ENCODE results near the gene CACNA1A. TPM values are rescaled to one million over a fixed set of nuclear protein-coding genes. Genes with fewer than 3 reads are reported as not detected.

CACNA1A gene
- total RNA-seq, 2 donors from 2014 or later: 6.0 to 8.8 TPM

DNA sequence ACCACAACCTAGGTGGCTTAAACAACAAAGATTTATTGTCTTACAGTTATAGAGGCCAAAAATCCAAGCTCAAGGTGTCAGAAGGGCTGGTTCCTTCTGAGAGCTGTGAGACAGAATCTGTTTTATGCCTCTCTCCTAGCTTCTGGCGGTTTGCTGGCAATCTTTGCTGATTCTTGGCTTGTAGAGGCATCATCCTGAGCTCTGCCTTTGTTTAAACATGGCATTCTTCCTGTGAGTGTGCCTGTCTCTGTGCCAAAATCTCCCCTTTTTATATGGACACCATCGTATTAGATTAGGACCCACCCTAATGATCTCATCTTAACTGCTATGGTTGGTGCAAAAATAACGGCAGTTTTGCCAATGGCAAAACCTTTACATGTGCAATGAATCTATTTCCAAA, 169.1 kb downstream of the CACNA1A start:
- no peak for DNase-seq
- ATAC-seq: no peak

DNA sequence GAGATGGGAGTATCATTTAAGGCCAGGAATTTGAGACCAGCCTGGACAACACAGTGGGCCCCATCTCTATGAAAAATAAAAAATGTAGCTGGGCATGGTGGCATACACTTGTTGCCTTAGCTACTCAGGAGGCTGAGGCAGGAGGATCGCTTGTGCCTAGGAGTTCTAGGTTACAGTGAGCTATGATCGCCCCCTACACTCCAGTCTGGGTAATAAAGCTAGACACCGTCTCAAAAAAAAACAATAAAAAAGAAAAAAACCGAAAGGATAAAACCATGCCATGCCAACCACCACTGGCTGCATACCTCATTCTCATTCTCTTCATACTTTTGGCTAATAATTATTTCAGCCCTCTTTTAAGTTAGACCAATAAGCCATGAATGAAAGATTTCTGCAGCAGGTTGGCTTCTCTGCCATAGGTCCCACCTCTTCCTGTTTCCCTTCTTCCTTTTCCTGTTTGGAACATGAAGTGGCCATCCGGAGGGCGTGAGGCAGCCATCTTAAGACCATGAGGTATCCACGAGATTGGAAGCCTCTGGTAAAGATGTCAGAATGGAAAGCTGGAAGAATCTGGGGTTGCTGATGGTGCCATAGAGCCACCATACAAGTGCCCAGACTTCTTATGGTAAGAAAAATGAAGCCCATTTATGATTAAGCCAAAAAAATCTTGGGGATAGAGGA, 171.3 kb downstream of the CACNA1A start:
- no peak for ATAC-seq
- intact Hi-C loops (cut with DNase I, micrococcal nuclease): no loop called here
- no peak for DNase-seq

More for the DNA sequence above, 169.1 kb downstream of the CACNA1A start:
- intact Hi-C loops (cut with DNase I, micrococcal nuclease): no loop called here

DNA sequence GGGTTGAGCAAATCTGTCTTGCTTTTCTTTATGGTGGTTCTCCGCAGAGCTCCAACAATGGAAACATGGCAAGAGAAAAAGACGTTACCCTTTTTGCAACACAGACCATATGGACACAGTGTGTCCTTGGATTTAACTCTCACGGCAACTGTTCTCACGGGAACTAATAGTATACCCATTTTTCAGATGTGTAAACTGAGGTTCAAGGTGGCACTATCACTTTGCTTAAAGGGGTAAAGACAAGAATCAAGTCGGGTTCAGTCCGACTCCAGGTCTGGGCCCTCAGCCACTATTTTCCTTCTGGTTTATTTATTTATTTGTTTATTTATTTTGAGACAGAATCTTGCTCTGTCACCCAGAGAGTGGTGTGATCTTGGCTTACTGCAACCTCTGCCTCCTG, 176.0 kb downstream of the CACNA1A start:
- intact Hi-C loops (cut with DNase I, micrococcal nuclease): no loop called here
- ATAC-seq: no peak
- DNase-seq: no peak

DNA sequence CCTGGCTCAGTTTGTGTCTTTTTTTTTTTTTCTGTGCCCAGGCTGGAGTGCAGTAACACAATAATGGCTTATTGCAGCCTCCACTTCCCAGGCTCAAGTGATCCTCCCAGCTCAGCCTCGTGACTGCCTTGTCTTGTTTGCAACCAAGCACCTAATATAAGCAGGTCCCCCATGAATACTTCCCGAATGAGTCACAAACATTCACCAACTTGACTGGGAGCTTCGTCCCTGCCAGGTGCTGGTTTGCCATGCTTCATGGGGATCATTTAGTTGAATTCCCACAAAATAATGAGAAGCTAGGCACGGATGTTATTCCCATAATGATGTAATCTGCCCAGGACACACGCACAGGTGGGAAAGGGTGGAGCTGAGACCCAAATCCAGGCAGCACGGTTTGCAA, 176.5 kb downstream of the CACNA1A start:
- ATAC-seq (no peak), DNase-seq (no peak)
- intact Hi-C loops (cut with DNase I, micrococcal nuclease): no loop called here

DNA sequence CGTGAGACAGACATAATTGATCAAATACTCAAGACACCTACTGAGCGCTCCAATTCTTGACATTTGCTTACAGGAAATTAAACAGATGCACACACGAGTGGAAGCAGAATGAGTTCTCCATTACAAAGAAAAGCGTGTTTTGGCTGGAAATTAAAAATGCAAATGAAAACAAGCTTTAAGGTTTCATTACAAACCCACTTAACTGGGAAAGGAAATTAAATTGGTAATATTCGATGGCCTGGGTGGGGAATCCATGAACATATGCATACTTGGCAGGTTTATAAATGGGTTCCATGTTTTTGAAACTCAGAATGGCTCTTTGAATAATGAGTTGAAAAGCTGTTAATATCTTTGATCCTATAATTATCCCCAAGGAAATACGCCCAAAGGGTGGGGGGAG, 178.0 kb downstream of the CACNA1A start:
- no peak for ATAC-seq
- DNase-seq: no peak
- intact Hi-C loops (cut with DNase I, micrococcal nuclease): no loop called here

DNA sequence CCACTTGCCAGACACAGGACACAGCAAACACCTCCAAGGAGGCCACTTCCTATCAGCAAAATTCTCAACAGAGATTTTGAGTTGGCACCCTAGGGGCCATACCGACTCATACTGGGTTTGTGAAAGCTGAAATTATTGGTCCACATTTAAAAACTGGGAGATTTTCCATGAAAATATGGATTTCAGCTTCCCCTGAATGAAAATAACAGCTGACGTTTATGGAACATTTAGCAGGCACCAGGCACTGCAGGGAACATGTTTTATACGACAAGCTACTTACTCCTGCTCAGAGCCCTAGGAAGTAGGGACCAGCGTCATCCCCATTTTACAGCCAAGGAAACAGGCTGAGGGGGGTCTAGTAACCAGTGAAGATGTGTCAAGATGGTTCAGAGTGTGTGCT, 186.8 kb downstream of the CACNA1A start:
- no peak for ATAC-seq
- intact Hi-C loops (cut with DNase I, micrococcal nuclease): no loop called here
- DNase-seq: no peak

DNA sequence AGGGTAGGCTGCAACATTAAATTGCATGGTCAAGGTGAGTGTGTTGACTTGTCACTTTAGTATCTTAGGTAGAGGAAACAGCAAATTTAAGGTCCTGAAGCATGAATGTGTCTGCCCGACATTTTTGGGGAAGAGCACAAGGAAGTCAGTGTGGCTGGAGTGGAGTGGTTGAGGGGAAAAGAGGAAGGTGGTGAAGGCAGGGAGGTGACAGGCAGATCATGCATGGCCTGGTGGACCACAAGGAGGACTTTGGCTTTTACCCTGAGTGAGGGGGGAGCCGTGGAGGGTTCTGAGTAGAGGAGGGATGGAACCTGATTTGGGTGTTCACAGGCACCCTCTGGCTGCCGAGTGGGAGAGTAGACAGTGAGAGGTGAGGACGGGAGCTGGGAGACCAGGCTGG, 188.1 kb downstream of the CACNA1A start:
- intact Hi-C loops (cut with DNase I, micrococcal nuclease): no loop called here
- DNase-seq: no peak
- no peak for ATAC-seq

DNA sequence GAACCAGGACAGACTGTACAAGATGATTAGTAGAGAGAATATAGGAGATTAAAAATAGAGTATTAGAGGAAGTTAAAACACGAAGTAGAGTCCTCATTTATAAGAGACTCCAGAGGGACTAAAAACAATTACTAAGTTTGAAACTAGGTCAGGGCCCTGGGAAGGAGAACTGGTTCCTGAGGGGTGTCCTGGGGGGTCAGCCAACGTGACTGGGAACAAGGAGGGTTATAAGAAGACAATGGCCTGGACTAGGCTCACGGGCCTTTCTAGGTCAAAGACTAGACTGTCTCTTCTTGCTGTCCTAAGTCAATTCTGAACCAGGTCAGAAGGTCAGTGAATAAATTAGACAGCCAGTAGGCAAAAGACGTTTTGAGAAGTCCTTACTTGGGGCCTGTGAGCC, 190.8 kb downstream of the CACNA1A start:
- DNase-seq: no peak

DNA sequence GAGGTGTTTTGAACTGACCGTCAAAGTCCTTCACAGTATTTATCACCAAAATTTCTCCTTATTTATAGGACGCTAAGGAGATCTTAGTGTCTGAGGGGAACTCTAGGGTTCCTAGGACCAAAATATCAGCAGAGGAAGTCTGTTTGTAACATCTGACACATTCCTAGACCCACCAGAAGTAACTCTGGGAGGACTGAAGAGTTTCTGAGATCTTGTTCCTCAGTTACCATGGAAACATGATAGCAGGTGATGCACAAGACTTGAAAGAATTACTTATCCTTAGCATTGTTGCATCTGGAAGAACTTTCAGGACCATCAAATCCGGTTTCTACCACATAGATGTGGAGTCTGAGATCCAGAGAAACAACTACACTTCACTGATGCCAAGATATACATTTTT, 191.5 kb downstream of the CACNA1A start:
- no peak for ATAC-seq
- intact Hi-C loops (cut with DNase I, micrococcal nuclease): no loop called here
- no peak for DNase-seq

More for the DNA sequence above, 190.8 kb downstream of the CACNA1A start:
- ATAC-seq: no peak
- intact Hi-C loops (cut with DNase I, micrococcal nuclease): no loop called here

DNA sequence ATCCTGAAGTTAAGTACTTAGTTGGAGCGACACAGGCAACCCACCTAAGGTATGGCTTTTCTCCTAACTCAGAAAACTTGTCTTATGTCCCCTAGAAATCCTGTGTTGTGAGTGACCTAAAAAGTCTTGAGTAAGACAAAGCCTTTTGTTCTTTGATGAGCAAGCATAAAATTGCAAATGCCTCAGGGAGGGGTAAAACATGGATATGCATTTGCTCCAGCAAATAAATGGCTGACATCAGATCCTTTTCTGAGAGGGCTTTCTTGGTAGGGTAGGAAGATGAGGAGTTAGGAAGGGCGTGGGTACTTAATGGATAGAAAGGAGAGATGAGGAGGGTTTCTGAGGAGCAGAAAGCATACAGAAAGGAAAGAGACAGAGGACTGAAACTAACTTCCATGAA, 192.4 kb downstream of the CACNA1A start:
- intact Hi-C loops (cut with DNase I, micrococcal nuclease): no loop called here
- ATAC-seq (no peak), DNase-seq (no peak)

DNA sequence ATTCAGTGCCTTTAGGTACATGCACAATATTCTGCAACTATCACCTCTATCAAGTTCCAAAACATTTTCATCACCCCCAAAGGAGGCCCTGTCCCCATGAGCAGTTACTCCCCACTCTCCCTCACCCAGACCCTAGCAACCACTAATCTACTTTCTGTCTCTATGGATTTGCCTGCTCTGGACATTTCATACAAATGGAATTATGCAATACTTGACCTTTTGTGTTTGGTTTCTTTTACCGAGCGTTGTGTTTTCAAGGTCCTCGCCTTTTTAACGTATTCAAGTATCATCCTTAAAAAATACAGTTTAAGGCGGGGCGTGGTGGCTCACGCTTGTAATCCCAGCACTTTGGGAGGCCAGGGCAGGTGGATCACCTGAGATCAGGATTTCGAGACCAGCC, 196.4 kb downstream of the CACNA1A start:
- intact Hi-C loops (cut with DNase I, micrococcal nuclease): no loop called here
- ATAC-seq (no peak), DNase-seq (no peak)

DNA sequence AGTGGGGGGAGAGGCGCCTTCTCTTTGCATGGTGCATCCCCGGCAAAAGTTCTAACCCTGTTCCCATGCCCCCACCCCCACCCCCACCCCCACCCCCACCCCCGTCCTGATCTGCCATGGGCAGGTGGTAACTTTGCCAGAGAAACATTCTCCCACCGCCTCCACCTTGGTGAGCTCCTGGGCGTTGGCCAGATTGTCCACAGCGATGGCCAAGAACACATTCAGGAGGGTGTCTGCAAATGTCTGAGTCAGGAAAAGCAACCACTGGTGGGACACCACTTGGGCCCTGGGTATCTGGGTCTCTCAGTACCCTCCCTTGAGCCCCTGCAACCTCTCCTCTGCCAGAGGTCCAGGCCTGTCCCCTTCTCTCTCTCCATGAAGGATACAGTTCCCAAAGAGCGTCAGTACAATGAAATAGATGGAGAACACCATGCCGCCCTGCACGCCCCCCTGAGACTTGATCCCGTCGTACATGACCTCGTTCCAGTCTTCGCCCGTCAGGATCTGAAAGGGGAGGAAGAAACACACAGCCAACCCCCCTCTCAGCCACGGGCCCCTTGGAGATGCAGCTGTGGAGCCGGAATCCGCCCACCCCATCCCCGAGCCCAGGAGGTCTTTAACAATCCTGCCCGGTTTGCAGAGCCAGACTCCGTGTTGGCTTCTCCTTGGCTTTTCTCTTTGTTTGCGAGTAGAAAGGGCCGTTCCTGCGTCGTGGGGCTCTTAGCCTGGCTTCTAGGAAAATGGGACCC, 202.7 kb downstream of the CACNA1A start:
- intact Hi-C loops (cut with DNase I, micrococcal nuclease): no loop called here
- DNase-seq: no peak

DNA sequence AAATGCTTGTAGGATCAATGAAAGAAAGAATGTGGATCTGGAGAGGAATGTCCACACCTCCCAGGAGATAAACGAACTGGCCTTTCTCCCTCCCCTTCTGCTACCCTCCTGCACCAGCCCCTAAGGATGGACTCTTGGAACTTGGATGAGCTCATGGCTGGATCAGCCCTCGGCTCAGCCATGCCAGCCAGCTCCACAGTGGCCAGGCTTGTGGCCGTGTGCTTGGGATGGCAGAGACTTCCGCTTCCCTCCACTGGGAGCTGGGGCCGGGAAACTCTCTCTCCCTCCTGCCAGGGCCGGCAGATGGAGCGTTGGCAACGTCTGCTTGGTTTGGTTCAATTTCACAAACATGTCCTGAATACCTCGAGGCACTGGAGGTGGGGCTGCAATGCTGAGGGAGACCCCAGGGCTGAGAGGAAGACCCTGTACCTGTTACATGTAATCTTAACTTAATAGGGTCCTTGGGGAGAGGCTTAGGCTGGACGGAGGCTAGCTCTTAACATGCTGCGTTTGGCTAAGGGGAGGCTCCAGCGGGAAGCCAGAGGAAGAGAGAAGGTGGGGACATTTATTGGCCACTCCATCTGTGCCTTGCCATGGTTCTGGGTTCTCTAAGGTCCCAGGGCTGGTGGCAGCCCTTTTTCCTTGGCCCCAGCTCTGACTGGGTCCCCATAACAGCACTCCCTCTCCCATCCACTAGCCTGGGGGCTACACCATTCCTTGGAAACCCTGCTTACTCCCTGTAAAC, 203.6 kb downstream of the CACNA1A start:
- ATAC-seq: no peak
- intact Hi-C loops (cut with DNase I, micrococcal nuclease): no loop called here
- no peak for DNase-seq

More for the DNA sequence above, 202.7 kb downstream of the CACNA1A start:
- no peak for ATAC-seq

DNA sequence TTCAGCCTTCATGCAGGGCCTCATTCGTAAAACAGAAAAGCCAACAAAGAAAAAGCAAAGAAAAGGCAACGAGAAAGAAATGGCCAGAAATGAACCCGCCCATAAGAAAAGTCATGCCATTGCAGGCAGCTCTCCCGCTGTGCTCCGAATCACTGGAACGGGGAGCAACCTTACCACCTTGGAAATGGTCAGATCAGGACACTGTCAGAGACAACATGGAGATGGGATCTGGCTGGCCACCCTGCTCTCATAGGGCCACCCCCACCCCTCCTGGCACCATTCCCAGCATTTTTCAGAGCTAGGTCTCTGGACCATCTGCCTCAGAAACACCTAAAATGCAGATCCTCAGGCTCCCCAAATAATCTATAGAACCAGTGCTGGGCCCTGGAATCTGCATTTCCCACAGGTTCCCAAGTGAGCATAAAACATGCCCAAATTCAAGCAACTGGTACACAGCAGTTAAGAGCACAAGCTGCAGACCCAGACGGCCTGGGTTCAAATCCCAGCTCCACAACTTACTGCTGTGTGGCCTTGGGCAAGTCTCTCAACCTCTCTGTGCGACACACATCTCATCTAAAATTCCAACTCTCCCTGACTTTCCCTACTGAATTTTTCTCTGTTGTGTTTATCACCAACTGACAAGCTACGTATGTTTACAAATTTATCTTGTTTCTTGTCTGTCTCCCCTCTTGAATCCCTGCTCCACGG, 204.5 kb downstream of the CACNA1A start:
- DNase-seq (no peak), ATAC-seq (no peak)
- intact Hi-C loops (cut with DNase I, micrococcal nuclease): no loop called here

DNA sequence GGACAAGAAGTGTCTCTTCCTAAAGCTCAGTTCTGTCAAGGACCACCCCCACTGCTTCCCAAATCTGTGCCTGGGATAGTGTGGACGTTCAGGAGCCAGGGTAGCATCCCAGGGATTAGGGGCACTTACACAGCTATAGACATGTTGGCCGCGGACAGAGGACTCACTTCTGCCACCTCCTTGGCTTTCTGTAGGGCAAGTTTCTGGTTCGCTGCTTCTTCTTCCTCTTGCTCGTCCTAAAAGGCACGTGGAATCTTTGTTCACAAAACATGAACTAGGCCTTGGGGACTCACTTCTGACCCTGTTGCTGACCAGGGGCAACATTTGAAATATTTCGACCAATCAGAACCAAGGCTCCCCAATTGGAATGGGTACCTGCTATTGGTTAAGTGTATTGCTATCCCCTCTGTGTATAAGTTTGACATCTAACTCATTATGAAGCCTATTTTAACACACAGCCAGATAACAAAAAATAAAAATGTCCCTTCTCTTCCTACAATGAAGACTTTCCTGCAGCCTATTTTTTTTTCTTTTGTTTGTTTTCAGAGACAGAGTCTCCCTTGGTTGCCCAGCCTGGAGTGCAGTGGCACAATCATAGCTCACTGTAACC, 205.8 kb downstream of the CACNA1A start:
- intact Hi-C loops (cut with DNase I, micrococcal nuclease): no loop called here
- no peak for DNase-seq
- ATAC-seq: no peak

DNA sequence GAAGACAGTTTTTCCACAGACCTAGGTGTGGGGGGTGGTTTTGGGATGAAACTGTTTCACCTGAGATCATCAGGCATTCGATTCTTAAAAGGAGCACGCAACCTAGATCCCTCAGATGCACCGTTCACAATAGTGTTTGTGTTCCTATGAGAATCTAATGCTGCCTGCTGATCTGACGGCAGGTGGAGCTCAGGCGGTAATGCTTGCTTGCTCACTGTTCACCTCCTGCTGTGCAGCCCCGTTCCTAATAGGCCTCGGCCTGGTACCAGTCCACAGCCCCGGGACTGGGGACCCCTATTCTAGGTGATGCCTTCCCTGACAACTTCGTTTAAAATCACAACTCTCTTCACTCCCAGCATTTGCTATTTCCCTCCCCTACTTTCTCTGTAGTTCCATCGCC, 206.4 kb downstream of the CACNA1A start:
- DNase-seq (no peak), ATAC-seq (no peak)
- intact Hi-C loops (cut with DNase I, micrococcal nuclease): no loop called here

DNA sequence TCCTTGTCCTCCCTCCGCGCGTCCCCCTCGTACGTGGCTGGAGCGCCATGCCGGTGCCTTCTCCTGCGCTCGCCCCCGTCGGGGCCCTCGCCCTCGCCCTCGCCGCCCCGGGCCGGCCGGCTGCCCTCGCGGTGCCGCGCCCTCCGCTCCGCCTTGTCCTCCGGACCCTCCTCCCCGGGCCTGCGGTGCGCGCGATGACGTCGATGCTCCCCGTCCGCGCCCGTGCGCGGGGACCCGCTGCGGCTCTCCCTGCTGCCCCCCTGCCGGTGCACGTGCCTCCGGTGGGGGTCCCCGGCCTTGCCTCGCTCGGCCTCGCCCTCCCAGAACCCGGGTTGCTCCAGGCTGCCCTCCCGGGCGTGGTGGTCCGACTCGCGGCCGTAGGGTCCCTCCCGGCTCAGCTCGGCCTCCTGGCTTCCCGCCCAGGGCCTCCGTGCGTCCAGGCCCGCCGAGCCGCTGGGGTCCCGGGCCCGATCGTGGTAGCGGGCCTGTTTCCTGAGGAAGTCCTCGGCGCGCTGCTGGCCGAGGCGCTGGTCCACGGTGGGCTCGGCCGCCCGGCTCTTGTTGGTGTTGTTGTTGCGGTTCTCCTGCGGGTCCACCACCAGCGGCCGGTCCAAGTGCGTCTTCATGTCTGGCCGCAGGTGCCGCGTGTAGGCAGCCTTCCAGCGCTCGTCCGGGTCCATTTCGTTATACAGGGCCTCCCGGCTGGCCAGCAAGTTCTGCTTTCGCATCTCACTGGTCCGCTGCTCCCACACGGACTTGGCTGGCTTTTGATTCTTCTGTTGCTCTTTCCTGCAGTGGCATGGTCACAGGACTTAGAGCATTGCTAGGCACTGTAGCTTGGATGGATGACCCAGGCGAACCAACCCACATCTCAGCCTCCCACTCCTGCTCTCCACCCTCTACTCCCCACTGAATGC, 207.5 kb downstream of the CACNA1A start:
- no peak for DNase-seq
- intact Hi-C loops (cut with DNase I, micrococcal nuclease): no loop called here
- ATAC-seq: no peak

DNA sequence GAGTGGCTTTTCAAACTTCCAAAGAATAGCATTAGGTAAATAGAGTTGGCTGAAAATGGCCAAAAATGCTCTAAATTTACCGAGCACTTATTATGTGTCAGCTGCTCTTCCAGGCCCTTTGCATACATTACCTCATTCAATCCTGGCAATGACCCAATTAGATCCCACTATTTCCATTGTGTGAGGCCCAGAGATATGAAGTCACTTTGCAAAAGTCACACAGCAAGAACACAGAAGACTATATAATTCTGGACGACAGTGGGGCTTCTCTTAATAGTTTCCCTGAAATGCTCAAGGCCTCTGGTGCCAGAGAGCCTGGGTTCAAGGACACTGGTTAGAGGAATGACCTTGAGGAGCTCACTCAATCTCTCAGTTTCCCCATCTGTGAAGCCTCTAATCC, 209.3 kb downstream of the CACNA1A start:
- DNase-seq: no peak
- intact Hi-C loops (cut with DNase I, micrococcal nuclease): no loop called here
- ATAC-seq: no peak
